Parathyroid adenoma (tissue), 2 donors: ENCODE data around the gene FARS2.

Experiments
- H2AFZ ChIP-seq: fragments of 300-600 bp; sonication (generic); one replicate; pipeline ENCODE4 v1.7.0; 2017; ENCODE audit warnings: antibody characterized with exemption, mild to moderate bottlenecking
- H3K27ac ChIP-seq: fragments of 300-600 bp; sonication (generic); one replicate; pipeline ENCODE4 v1.7.0; 2017
- H3K27me3 ChIP-seq: fragments of 300-600 bp; sonication (generic); one replicate; pipeline ENCODE4 v1.7.0; 2017; ENCODE audit warnings: low read length; ENCODE audit not compliant: control insufficient read depth, insufficient read depth
- H3K36me3 ChIP-seq: fragments of 300-600 bp; sonication (generic); one replicate; pipeline ENCODE4 v1.7.0; 2017; ENCODE audit warnings: low read length; ENCODE audit not compliant: control insufficient read depth, insufficient read depth
- H3K4me1 ChIP-seq: fragments of 300-600 bp; sonication (generic); one replicate; pipeline ENCODE4 v1.7.0; 2017; ENCODE audit warnings: control low read depth
- H3K4me2 ChIP-seq: fragments of 300-600 bp; sonication (generic); one replicate; pipeline ENCODE4 v1.7.0; 2017; ENCODE audit warnings: low read length
- H3K4me3 ChIP-seq: fragments of 300-600 bp; sonication (generic); one replicate; pipeline ENCODE4 v1.7.0; 2017; ENCODE audit warnings: low read depth, low read length
- H3K79me2 ChIP-seq: fragments of 300-600 bp; sonication (generic); one replicate; pipeline ENCODE4 v1.7.0; 2017; ENCODE audit warnings: control low read depth
- H3K9ac ChIP-seq: fragments of 300-600 bp; sonication (generic); one replicate; pipeline ENCODE4 v1.7.0; 2017; ENCODE audit warnings: mild to moderate bottlenecking
- H3K9me3 ChIP-seq: fragments of 300-600 bp; sonication (generic); one replicate; pipeline ENCODE4 v1.7.0; 2017; ENCODE audit warnings: low read length; ENCODE audit not compliant: control insufficient read depth
- CTCF ChIP-seq: fragments of 300-600 bp; sonication (generic); IDR thresholded peaks from one replicate; pipeline ENCODE4 v1.7.0; 2017; ENCODE audit warnings: antibody characterized with exemption, mild to moderate bottlenecking
- donor health status: primary hyperparathyroidism.

The FARS2 gene

DNA sequence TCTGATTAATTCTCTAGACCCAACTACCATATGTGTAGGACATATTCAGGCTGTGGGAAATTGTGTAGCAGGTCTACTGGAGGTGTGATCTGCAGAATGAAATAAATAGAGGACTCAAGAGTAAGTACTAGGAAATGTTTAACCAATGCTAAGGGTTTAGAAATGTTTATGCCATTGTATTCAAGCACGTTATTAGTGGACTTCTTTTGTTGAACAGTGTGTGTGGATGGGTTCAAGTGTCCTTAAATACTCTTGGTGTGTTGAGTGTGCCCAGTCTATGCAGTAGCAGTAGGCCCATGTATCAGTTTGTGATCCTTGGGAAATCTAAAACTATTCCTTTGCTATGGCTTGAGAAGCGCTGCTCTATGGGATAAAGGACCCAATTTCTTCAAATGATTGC is 112.1 kb downstream of the FARS2 start:
- Histone ChIP-seq H3K9ac (no peak overlapping the region), H3K27ac (no peak overlapping the region), H3K36me3 (no peaks in the 10 kb centered on the region), H3K4me1 (no peaks in the 10 kb centered on the region), H2AFZ (no peak overlapping the region), H3K9me3 (no peaks in the 10 kb centered on the region), H3K79me2 (no peaks in the 10 kb centered on the region), H3K27me3 (no peaks in the 10 kb centered on the region), H3K4me3 (no peak overlapping the region), H3K4me2 (no peak overlapping the region)
- no peak for TF ChIP-seq CTCF

DNA sequence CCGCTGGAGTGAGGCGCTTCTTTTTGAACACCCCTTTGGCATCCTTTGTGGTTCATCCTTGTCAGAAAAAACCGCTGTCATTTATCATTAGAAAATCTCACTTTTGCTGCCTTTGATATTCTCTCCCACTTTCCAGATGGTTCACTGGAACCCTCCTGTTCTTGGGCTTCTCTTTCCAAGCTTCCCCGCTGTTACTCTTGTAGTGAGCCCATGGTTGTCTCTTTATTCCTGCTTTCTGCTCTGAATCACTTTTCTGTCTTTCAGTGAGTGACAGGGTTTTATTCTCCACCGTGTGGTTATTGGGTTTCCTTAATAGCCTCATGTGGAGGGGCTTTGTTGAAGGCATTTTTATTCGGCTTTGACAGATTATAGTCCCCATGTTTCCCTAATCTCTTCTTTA is 117.0 kb downstream of the FARS2 start:
- H3K9ac ChIP-seq = no peak overlapping the region
- H3K4me3 ChIP-seq = no peak overlapping the region
- H3K4me2 ChIP-seq = no peak overlapping the region
- peaks cover 19% of the 10 kb centered on the region for H3K79me2 ChIP-seq
- H3K27ac ChIP-seq = no peak overlapping the region
- TF ChIP-seq CTCF = no peak
- no peaks in the 10 kb centered on the region for H3K9me3 ChIP-seq
- H3K4me1 ChIP-seq = no peaks in the 10 kb centered on the region
- H2AFZ ChIP-seq = no peak overlapping the region
- no peaks in the 10 kb centered on the region for H3K36me3 ChIP-seq
- no peaks in the 10 kb centered on the region for H3K27me3 ChIP-seq

DNA sequence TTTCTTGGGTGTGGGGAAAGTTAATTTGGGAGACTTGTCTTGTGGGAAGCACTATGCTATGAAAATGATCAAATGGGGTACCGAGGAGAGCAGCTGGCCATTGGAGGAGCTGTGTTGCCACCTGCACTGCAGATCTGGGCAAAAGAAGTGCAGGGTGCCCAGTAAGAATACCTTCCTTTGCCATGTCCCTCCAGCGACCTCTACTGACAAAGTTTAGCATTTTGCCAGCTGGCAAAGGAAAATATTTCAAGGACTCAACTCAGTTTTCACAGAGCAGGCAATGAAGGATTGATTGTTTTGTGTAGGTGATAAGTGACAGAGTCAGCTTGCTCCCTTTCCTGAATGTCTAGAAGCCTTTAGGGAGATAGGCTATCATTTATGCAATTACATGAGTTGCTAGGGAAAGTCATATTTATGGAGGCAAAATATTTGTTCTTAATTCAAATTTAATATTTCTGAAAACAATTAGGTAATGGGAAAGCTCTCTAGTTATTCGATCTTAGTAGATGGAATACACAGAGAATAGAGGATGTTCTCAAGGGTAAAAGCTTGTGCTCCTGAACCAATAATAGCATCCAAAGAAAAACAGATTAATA is 118.4 kb downstream of the FARS2 start:
- Histone ChIP-seq H3K79me2 (peaks cover 22% of the 10 kb centered on the region), H3K4me3 (no peak overlapping the region), H3K9me3 (no peaks in the 10 kb centered on the region), H3K36me3 (no peaks in the 10 kb centered on the region), H3K27me3 (no peaks in the 10 kb centered on the region), H2AFZ (no peak overlapping the region), H3K4me2 (no peak overlapping the region), H3K9ac (no peak overlapping the region), H3K4me1 (no peaks in the 10 kb centered on the region), H3K27ac (no peak overlapping the region)
- no peak for TF ChIP-seq CTCF

GRCh38 chr6:5383856-5384255 is 122.5 kb downstream of the FARS2 start:
- Histone ChIP-seq H3K9ac (no peak overlapping the region), H3K4me3 (no peak overlapping the region), H3K27me3 (no peaks in the 10 kb centered on the region), H3K79me2 (peaks cover 24% of the 10 kb centered on the region), H3K4me1 (no peaks in the 10 kb centered on the region), H2AFZ (no peak overlapping the region), H3K36me3 (no peaks in the 10 kb centered on the region), H3K4me2 (no peak overlapping the region), H3K27ac (no peak overlapping the region), H3K9me3 (no peaks in the 10 kb centered on the region)
- TF ChIP-seq CTCF = no peak

DNA sequence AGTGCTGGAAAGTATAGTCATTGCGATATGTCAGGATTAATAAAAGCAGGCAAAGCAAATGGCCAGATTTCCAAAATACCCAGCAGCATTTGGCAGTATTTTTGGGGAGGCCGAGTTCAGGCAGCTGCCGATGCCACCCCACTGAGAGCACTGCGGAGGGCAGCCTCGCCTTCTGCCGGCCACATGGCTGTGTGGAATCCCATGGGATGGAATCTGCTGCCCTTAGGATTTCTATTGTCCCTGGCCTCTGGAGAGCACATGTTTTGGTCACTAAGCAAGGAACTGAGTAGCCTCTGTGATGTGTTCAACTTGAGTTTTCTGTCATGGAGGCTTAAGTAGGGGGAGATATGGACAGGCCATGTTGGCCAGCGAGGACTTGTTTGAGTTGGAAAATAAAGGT is 123.0 kb downstream of the FARS2 start:
- Histone ChIP-seq H3K79me2 (peaks cover 23% of the 10 kb centered on the region), H2AFZ (no peak overlapping the region), H3K36me3 (no peaks in the 10 kb centered on the region), H3K4me2 (no peak overlapping the region), H3K4me3 (no peak overlapping the region), H3K9ac (no peak overlapping the region), H3K27me3 (no peaks in the 10 kb centered on the region), H3K4me1 (no peaks in the 10 kb centered on the region), H3K9me3 (no peaks in the 10 kb centered on the region), H3K27ac (no peak overlapping the region)
- TF ChIP-seq CTCF = no peak
